HCT116 (cell line): ENCODE measurements around the gene CDK18. TPM values are rescaled to one million over a fixed set of nuclear protein-coding genes. Genes with fewer than 3 reads are reported as not detected.
A peak's percentile ranks its signal among the peaks of the same experiment; 100 is the strongest.

Experiments
- ATAC-seq: fragments of 200-7000 bp; cut with Tn5 transposase; 2 replicates; pipeline ENCODE4 v1.9.1; 2020; ENCODE audit warnings: mild to moderate bottlenecking, moderate library complexity
- BruUV-seq: library from RNA; stranded (reverse); fragments of 400-500 nt; replicated peaks from 2 replicates; lab custom pipeline; 2021; lab: Mats Ljungman, UMichigan
- CTCF ChIA-PET: fragments of 300-600 bp; sonication (Branson Sonifier 250); formaldehyde crosslinking; loops from one replicate; lab custom pipeline; 2021; ENCODE audit warnings: antibody characterized with exemption; lab: Charles Lee
- POLR2A ChIA-PET: fragments of 300-600, 350-600 bp; sonication (Branson Sonifier 250); formaldehyde crosslinking; loops from one replicate; lab custom pipeline; 2021; ENCODE audit warnings: antibody characterized with exemption; lab: Charles Lee
- RAD21 ChIA-PET, 2 experiments: fragments of 300-600 bp; sonication (Branson Sonifier 250); formaldehyde crosslinking; loops; one replicate each; lab custom pipeline; 2023; ENCODE audit warnings: low total read pairs in 2 of 2; ENCODE audit not compliant: uncharacterized antibody in 2 of 2, unreplicated experiment in 2 of 2, low non-redundant PET in 1 of 2; lab: Charles Lee
- DNase-seq: peaks from one replicate; pipeline ENCODE4 v3.0.0-alpha.2; 2010; ENCODE audit warnings: low read depth, low spot score
- H2AFZ ChIP-seq: fragments of 200-600 bp; shearing (Covaris generic), sonication (generic); 2 replicates; pipeline ENCODE4 v1.6.1; 2017; ENCODE audit warnings: low read depth, mixed run types, mixed read lengths, antibody characterized with exemption, low read length; ENCODE audit not compliant: poor library complexity, severe bottlenecking
- H3K27ac ChIP-seq: 2 replicates; pipeline ENCODE4 v1.5.1; 2012; ENCODE audit warnings: low read depth, low read length
- H3K27me3 ChIP-seq: fragments of 200-600 bp; sonication (generic); 2 replicates; pipeline ENCODE4 v1.6.1; 2016; ENCODE audit warnings: mixed run types, low read length, mixed read lengths; ENCODE audit not compliant: insufficient read depth
- H3K36me3 ChIP-seq, 2 experiments: fragments of 200-500 bp in 1 of 2; fragments of 200-600 bp in 1 of 2; sonication (Bioruptor generic) in 1 of 2; sonication (generic) in 1 of 2; 2 replicates each; pipeline versions ENCODE4 v1.5.1 to v1.6.1; 2014 to 2016; ENCODE audit warnings: low read length in 2 of 2, inconsistent platforms in 1 of 2, mixed read lengths in 1 of 2, mixed run types in 1 of 2; ENCODE audit not compliant: insufficient read depth in 2 of 2, control insufficient read depth in 1 of 2
- H3K4me1 ChIP-seq, 2 experiments: fragments of 200-600 bp in 1 of 2; sonication (generic) in 1 of 2; 2 replicates each; pipeline versions ENCODE4 v1.5.1 to v1.6.1; 2012 to 2017; ENCODE audit warnings: low read length in 2 of 2, inconsistent platforms in 1 of 2, mild to moderate bottlenecking in 1 of 2, mixed read lengths in 1 of 2, mixed run types in 1 of 2, moderate library complexity in 1 of 2; ENCODE audit not compliant: insufficient read depth in 2 of 2, control insufficient read depth in 1 of 2
- H3K4me2 ChIP-seq: fragments of 200-600 bp; sonication (generic); 2 replicates; pipeline ENCODE4 v1.6.1; 2017; ENCODE audit warnings: mixed run types, low read length, mixed read lengths
- H3K4me3 ChIP-seq, 2 experiments: fragments of 200-600 bp in 1 of 2; sonication (generic) in 1 of 2; replicated peaks in 1 of 2; 2 replicates each; pipeline ENCODE4 v1.5.1; 2011 to 2016; ENCODE audit warnings: low read length in 2 of 2, control low read depth in 1 of 2, low read depth in 1 of 2, mild to moderate bottlenecking in 1 of 2, mixed read lengths in 1 of 2, mixed run types in 1 of 2
- H3K79me2 ChIP-seq: fragments of 200-600 bp; sonication (generic); 2 replicates; pipeline ENCODE4 v1.6.1; 2017; ENCODE audit warnings: mild to moderate bottlenecking, mixed run types, low read length, moderate library complexity, mixed read lengths; ENCODE audit not compliant: insufficient read depth
- H3K9ac ChIP-seq: fragments of 200-600 bp; sonication (generic); 2 replicates; pipeline ENCODE4 v1.6.1; 2016; ENCODE audit warnings: low read length, mixed read lengths
- H3K9me2 ChIP-seq: fragments of 200-600 bp; sonication (generic), shearing (Covaris generic); 2 replicates; pipeline ENCODE4 v1.6.1; 2017; ENCODE audit warnings: mixed run types, mild to moderate bottlenecking, moderate library complexity; ENCODE audit not compliant: insufficient read depth
- H3K9me3 ChIP-seq, 2 experiments: fragments of 200-500 bp in 1 of 2; fragments of 200-600 bp in 1 of 2; sonication (Bioruptor generic) in 1 of 2; sonication (generic) in 1 of 2; 2 replicates each; pipeline ENCODE4 v1.6.1; 2014 to 2017; ENCODE audit warnings: low read length in 2 of 2, mixed read lengths in 2 of 2, inconsistent platforms in 1 of 2, low read depth in 1 of 2, mild to moderate bottlenecking in 1 of 2, mixed run types in 1 of 2, moderate library complexity in 1 of 2; ENCODE audit not compliant: control insufficient read depth in 1 of 2, insufficient read depth in 1 of 2
- H4K20me1 ChIP-seq: fragments of 200-600 bp; sonication (generic), shearing (Covaris generic); 2 replicates; pipeline ENCODE4 v1.6.1; 2017; ENCODE audit warnings: mixed run types, mild to moderate bottlenecking, moderate library complexity; ENCODE audit not compliant: insufficient read depth
- CBX3 ChIP-seq: IDR thresholded peaks from 2 replicates; pipeline ENCODE4 v1.6.1; 2012; ENCODE audit warnings: low read depth
- CEBPB ChIP-seq: IDR thresholded peaks from 2 replicates; pipeline ENCODE4 v1.6.1; 2012; ENCODE audit warnings: low read depth
- FOSL1 ChIP-seq: IDR thresholded peaks from 2 replicates; pipeline ENCODE4 v1.6.1; 2012; ENCODE audit warnings: low read depth
- JUND ChIP-seq: IDR thresholded peaks from 2 replicates; pipeline ENCODE4 v1.6.1; 2012
- POLR2AphosphoS5 ChIP-seq: IDR thresholded peaks from 2 replicates; pipeline ENCODE4 v1.6.1; 2011; ENCODE audit warnings: mild to moderate bottlenecking, low read depth, low read length, moderate library complexity
- RAD21 ChIP-seq: IDR thresholded peaks from 2 replicates; pipeline ENCODE4 v1.6.1; 2012; ENCODE audit warnings: low read depth, mild to moderate bottlenecking
- REST ChIP-seq: IDR thresholded peaks from 2 replicates; pipeline ENCODE4 v1.6.1; 2012; ENCODE audit warnings: low read depth
- SIN3A ChIP-seq: IDR thresholded peaks from 2 replicates; pipeline ENCODE4 v1.6.1; 2012; ENCODE audit warnings: low read depth
- TCF7L2 ChIP-seq: IDR thresholded peaks from 2 replicates; pipeline ENCODE4 v1.7.0; 2011; ENCODE audit warnings: borderline replicate concordance, inconsistent platforms; ENCODE audit not compliant: insufficient read depth, insufficient read length; ENCODE audit errors: extremely low read depth
- YY1 ChIP-seq: IDR thresholded peaks from 2 replicates; pipeline ENCODE4 v1.6.1; 2011; ENCODE audit warnings: low read length, low read depth, moderate library complexity, mild to moderate bottlenecking; ENCODE audit not compliant: insufficient replicate concordance; ENCODE audit errors: extremely low read depth
- ZBTB33 ChIP-seq: IDR thresholded peaks from 2 replicates; pipeline ENCODE4 v1.6.1; 2011; ENCODE audit warnings: mild to moderate bottlenecking, low read length, moderate library complexity; ENCODE audit not compliant: insufficient replicate concordance; ENCODE audit errors: extremely low read depth
- intact Hi-C: fragments of 100-400 bp; cut with micrococcal nuclease; formaldehyde crosslinking; loops from 2 replicates; pipeline ENCODE4 v1.10.0; 2022
- total RNA-seq: library from RNA; stranded (reverse); gene quantifications from one replicate; pipeline ENCODE4 v1.2.1, GENCODE V29; 2021; ENCODE audit not compliant: unreplicated experiment

Gene CDK18
- total RNA-seq, 1 experiment from 2014 or later, result 32.0 TPM

GRCh38 chr1:205504311-205505075 lies at the start of gene CDK18 (continued):
- TF ChIP-seq REST (no peak), CEBPB (no peak), TCF7L2 (peak; percentile 14), RAD21 (no peak), YY1 (no peak)
- TF ChIP-seq, all 23 proteins: peak for 5

GRCh38 chr1:205454903-205455335 lies 49.5 kb upstream of the CDK18 start:
- Histone ChIP-seq H3K4me2 (peak overlapping the region; percentile 8; the same call in 1 of the 2 replicates), H3K4me1 (peaks cover 25 to 61% of the 10 kb centered on the region in 2 experiments), H3K9me2 (no peaks in the 10 kb centered on the region), H3K9me3 (no peaks in the 10 kb centered on the region), H3K79me2 (no peaks in the 10 kb centered on the region), H3K27ac (no peak overlapping the region), H3K4me3 (no peak overlapping the region), H3K27me3 (0 out of 2 replicates have a peak, but pooled peaks cover 3% of the 10 kb centered on the region), H3K9ac (no peak overlapping the region), H3K36me3 (no peaks in the 10 kb centered on the region), H4K20me1 (no peaks in the 10 kb centered on the region), H2AFZ (no peak overlapping the region)
- intact Hi-C loops, result no loop called here
- DNase-seq (no peak), ATAC-seq (no peak)
- POLR2A ChIA-PET, result no interaction called here
- no TSS peak for BruUV-seq
- RAD21 ChIA-PET, result no interaction called here
- CTCF ChIA-PET, result interaction anchor here (1.1 kb wide), 1 partner anchor 31 kb away, joined by 3 read pairs; no protein-coding TSS in a partner anchor
- TF ChIP-seq JUND, result no peak
- TF ChIP-seq RAD21, result no peak
- TF ChIP-seq REST, result no peak
- TF ChIP-seq YY1, result no peak
- TF ChIP-seq TCF7L2, result no peak
- TF ChIP-seq POLR2AphosphoS5, result no peak
- no peak for TF ChIP-seq ZBTB33
- TF ChIP-seq CBX3, result no peak
- no peak for TF ChIP-seq FOSL1
- no peak for TF ChIP-seq SIN3A
